ENCODE measurements around the gene NUAK2. TPM values are rescaled to one million over a fixed set of nuclear protein-coding genes. Genes with fewer than 3 reads are reported as not detected.

NUAK2 gene
- total and polyA plus RNA-seq, 2 donors from 2014 or later: 15.1 to 19.4 TPM

- Histone ChIP-seq H3K27me3 (ENCODE audit: control insufficient read depth, insufficient read depth, low read length) (no peaks in the 10 kb centered on the region), H3K27ac (ENCODE audit: low read depth in 2 of 2, low read length in 2 of 2) (no peak overlapping the region), H3K4me3 (ENCODE audit: low read length in 3 of 3) (no peak overlapping the region), H3K9me3 (ENCODE audit: control insufficient read depth in 2 of 3, insufficient read depth in 1 of 3, low read length in 3 of 3) (no peaks in the 10 kb centered on the region), H3K4me1 (ENCODE audit: control insufficient read depth in 2 of 3, insufficient read depth in 2 of 3, low read depth in 1 of 3, low read length in 3 of 3) (peaks cover 0 to 8% (median 0%) of the 10 kb centered on the region in 3 donors), H3K9ac (ENCODE audit: low read length in 3 of 3) (no peak overlapping the region), H3K36me3 (ENCODE audit: control insufficient read depth in 2 of 3, insufficient read depth in 3 of 3, low read length in 3 of 3) (no peaks in the 10 kb centered on the region)
- intact Hi-C loops (cut with DNase I): no loop called here
- no peak for TF ChIP-seq CTCF (IDR thresholded peaks at IDR 0.05; ENCODE audit: borderline replicate concordance, extremely low read depth, insufficient read depth)
- no peak for FAIRE-seq
- DNase-seq: no peak
These were observed 54.1 kb downstream of the NUAK2 start for GRCh38 chr1:205267306-205267902.

- no peak for FAIRE-seq
- H3K9ac ChIP-seq (ENCODE audit: low read length in 3 of 3): no peak overlapping the region
These were observed 54.8 kb downstream of the NUAK2 start for GRCh38 chr1:205266611-205267305.

GRCh38 chr1:205263580-205264190 is 57.9 kb downstream of the NUAK2 start:
- TF ChIP-seq CTCF (IDR thresholded peaks at IDR 0.05; ENCODE audit: borderline replicate concordance, extremely low read depth, insufficient read depth): no peak
- no peak overlapping the region for H3K27ac ChIP-seq (ENCODE audit: low read depth in 2 of 2, low read length in 2 of 2)
- H3K9ac ChIP-seq (ENCODE audit: low read length in 3 of 3): no peak overlapping the region
- H3K36me3 ChIP-seq (ENCODE audit: control insufficient read depth in 2 of 3, insufficient read depth in 3 of 3, low read length in 3 of 3): no peaks in the 10 kb centered on the region
- intact Hi-C loops (cut with DNase I): no loop called here
- no peak for DNase-seq
- FAIRE-seq: no peak
- H3K9me3 ChIP-seq (ENCODE audit: control insufficient read depth in 2 of 3, insufficient read depth in 1 of 3, low read length in 3 of 3): no peaks in the 10 kb centered on the region
- peaks cover 0 to 5% (median 0%) of the 10 kb centered on the region in 3 donors for H3K4me1 ChIP-seq (ENCODE audit: control insufficient read depth in 2 of 3, insufficient read depth in 2 of 3, low read depth in 1 of 3, low read length in 3 of 3)
- no peak overlapping the region for H3K4me3 ChIP-seq (ENCODE audit: low read length in 3 of 3)
- H3K27me3 ChIP-seq (ENCODE audit: control insufficient read depth, insufficient read depth, low read length): no peaks in the 10 kb centered on the region

More at GRCh38 chr1:205266611-205267305, 54.8 kb downstream of the NUAK2 start:
- H3K27ac ChIP-seq (ENCODE audit: low read depth in 2 of 2, low read length in 2 of 2): no peak overlapping the region
- TF ChIP-seq CTCF (IDR thresholded peaks at IDR 0.05; ENCODE audit: borderline replicate concordance, extremely low read depth, insufficient read depth): no peak
- intact Hi-C loops (cut with DNase I): no loop called here
- no peaks in the 10 kb centered on the region for H3K9me3 ChIP-seq (ENCODE audit: control insufficient read depth in 2 of 3, insufficient read depth in 1 of 3, low read length in 3 of 3)
- H3K4me3 ChIP-seq (ENCODE audit: low read length in 3 of 3): no peak overlapping the region
- H3K36me3 ChIP-seq (ENCODE audit: control insufficient read depth in 2 of 3, insufficient read depth in 3 of 3, low read length in 3 of 3): no peaks in the 10 kb centered on the region
- peaks cover 0 to 13% (median 0%) of the 10 kb centered on the region in 3 donors for H3K4me1 ChIP-seq (ENCODE audit: control insufficient read depth in 2 of 3, insufficient read depth in 2 of 3, low read depth in 1 of 3, low read length in 3 of 3)
- no peak for DNase-seq
- no peaks in the 10 kb centered on the region for H3K27me3 ChIP-seq (ENCODE audit: control insufficient read depth, insufficient read depth, low read length)
